ENCODE results near the gene TTC33. TPM values are rescaled to one million over a fixed set of nuclear protein-coding genes. Genes with fewer than 3 reads are reported as not detected.

TTC33 gene
- total and polyA plus RNA-seq, 2 of the 4 experiments (the other 2 are of a cell fraction), result 3.1 to 8.1 TPM

GRCh38 chr5:40547994-40548575 lies 207.7 kb downstream of the TTC33 start:
- BruUV-seq (replicated peaks), result no TSS peak
- DNase-seq, result no peak
- Histone ChIP-seq H3K18ac (ENCODE audit: low read depth, low read length) (no peak overlapping the region), H3K9me1 (ENCODE audit: insufficient read depth, low read length) (peaks cover 3% of the 10 kb centered on the region; the same call in 1 of the 2 replicates), H2BK5ac (ENCODE audit: low read depth, low read length, poor library complexity, severe bottlenecking) (no peak overlapping the region), H2AK5ac (ENCODE audit: low read depth, low read length) (no peak overlapping the region), H3K4ac (ENCODE audit: low read depth, low read length) (no peak overlapping the region), H3K4me3 (ENCODE audit: insufficient read depth, low read depth, low read length) (no peak overlapping the region), H3K9me3 (ENCODE audit: control insufficient read depth, insufficient read depth, low read length) (no peaks in the 10 kb centered on the region), H2AK9ac (replicated peaks; ENCODE audit: low read depth, low read length, poor library complexity) (no peak overlapping the region), H3K23ac (ENCODE audit: low read depth, low read length) (no peak overlapping the region), H2AFZ (replicated peaks; ENCODE audit: low read length, poor library complexity) (no peak overlapping the region), H3K27me3 (ENCODE audit: control insufficient read depth, insufficient read depth, low read length) (no peaks in the 10 kb centered on the region), H3K79me1 (ENCODE audit: low read depth in 1 of 2, low read length in 2 of 2) (no peaks in the 10 kb centered on the region), H2BK20ac (ENCODE audit: low read depth, low read length) (no peak overlapping the region), H3K4me1 (ENCODE audit: control insufficient read depth, insufficient read depth, low read length) (peaks cover 7% of the 10 kb centered on the region), H2BK15ac (ENCODE audit: low read depth, low read length) (peak overlapping the region; percentile 88; the same call in 1 of the 3 replicates), H4K20me1 (ENCODE audit: insufficient read depth, low read length) (no peaks in the 10 kb centered on the region), H3K27ac (ENCODE audit: insufficient read depth, low read length) (no peak overlapping the region), H4K91ac (ENCODE audit: insufficient read depth, low read depth, low read length) (no peak overlapping the region), H4K8ac (ENCODE audit: low read depth in 2 of 2, low read length in 2 of 2) (no peak overlapping the region), H2BK120ac (ENCODE audit: low read depth, low read length) (0 out of 2 replicates have a peak overlapping the region, but pooled peaks have one; percentile 12), H3K9ac (ENCODE audit: low read depth, low read length) (no peak overlapping the region), H3K56ac (ENCODE audit: extremely low read depth, insufficient read depth, low read length) (no peak overlapping the region), H3K14ac (replicated peaks; ENCODE audit: low read depth, low read length) (no peak overlapping the region), H3K4me2 (ENCODE audit: low read depth, low read length) (no peak overlapping the region), H4K5ac (ENCODE audit: low read depth, low read length) (no peak overlapping the region), H3K36me3 (ENCODE audit: control insufficient read depth, insufficient read depth, low read length) (no peaks in the 10 kb centered on the region)
- in situ Hi-C loops (cut with MboI; ENCODE audit: low sequenced_read_pairs), result no loop called here
- ATAC-seq (ENCODE audit: low read depth), result no peak
- dilution Hi-C loops (cut with HindIII; ENCODE audit: low sequenced_read_pairs, unreplicated experiment), result no loop called here
- POLR2A ChIA-PET (ENCODE audit: unreplicated experiment), result no interaction called here
- TF ChIP-seq SMC3 (IDR thresholded peaks at IDR 0.05; ENCODE audit: low read depth, low read length) (no peak), CHD1 (IDR thresholded peaks at IDR 0.05; ENCODE audit: low read depth, low read length) (no peak), MAFK (IDR thresholded peaks at IDR 0.05; ENCODE audit: low read depth, low read length) (no peak), MAZ (IDR thresholded peaks at IDR 0.05; ENCODE audit: borderline replicate concordance, low read depth, low read length) (no peak), CEBPB (IDR thresholded peaks at IDR 0.05; ENCODE audit: low read depth, low read length) (no peak), ELK1 (IDR thresholded peaks at IDR 0.05; ENCODE audit: borderline replicate concordance, low read depth, low read length) (no peak), USF2 (IDR thresholded peaks at IDR 0.05; ENCODE audit: low read depth, low read length) (no peak), BHLHE40 (IDR thresholded peaks at IDR 0.05; ENCODE audit: low read depth, low read length) (no peak), CTCF (conservative IDR thresholded peaks at IDR 0.05; ENCODE audit: low read depth, low read length) (no peak), POLR2A (IDR thresholded peaks at IDR 0.05; ENCODE audit: low read depth, low read length) (no peak), RAD21 (IDR thresholded peaks at IDR 0.05; ENCODE audit: low read length) (no peak), RFX5 (IDR thresholded peaks at IDR 0.05; ENCODE audit: low read depth, low read length) (no peak), FOS (IDR thresholded peaks at IDR 0.05; ENCODE audit: low read depth, low read length) (no peak), MXI1 (IDR thresholded peaks at IDR 0.05; ENCODE audit: borderline replicate concordance, low read depth, low read length) (no peak), NFE2L2 (IDR thresholded peaks at IDR 0.05; ENCODE audit: low read depth, low read length) (no peak), RCOR1 (IDR thresholded peaks at IDR 0.05; ENCODE audit: insufficient replicate concordance, low read length) (no peak)
- WGBS, 2 experiments (ENCODE audit: extremely low coverage in 2 of 2, insufficient read length in 1 of 2), result no CpG with 5 or more reads among the region's 3 CpGs
- intact Hi-C loops (cut with micrococcal nuclease), result no loop called here
- CTCF ChIA-PET, result interaction anchor here (0.5 kb wide), 1 partner anchor 241 kb away, joined by 5 read pairs; no protein-coding TSS in a partner anchor

All from IMR-90 (cell line).